ENCODE measurements around the gene CISD3.

DNA sequence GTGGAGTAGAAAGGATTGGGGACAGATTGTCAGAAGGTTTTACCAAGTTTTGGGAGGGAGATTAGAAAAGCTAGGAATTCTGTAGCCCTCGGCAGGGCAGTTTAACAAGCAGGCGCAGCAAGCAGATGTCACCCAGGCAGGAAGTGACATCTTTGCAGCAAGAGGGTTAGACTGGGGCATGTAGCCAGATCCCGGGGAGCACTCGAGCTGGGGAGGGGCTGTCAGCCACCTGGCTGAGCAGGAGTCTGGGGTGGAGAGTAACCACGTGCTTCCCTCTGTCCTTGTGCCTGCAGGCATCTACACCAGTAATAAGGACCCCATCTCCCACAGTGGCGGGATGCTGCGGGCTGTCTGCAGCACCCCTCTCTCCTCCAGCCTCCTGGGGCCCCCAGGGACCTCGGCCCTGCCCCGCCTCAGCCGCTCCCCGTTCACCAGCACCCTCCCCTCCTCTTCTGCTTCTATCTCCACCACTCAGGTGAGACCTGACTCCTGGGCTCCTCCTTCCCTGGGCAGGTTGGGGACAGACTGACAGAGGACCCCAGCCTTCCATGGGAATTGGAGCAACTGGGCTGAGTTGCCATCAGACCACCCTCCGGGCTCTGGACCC, 12.9 kb upstream of the CISD3 start:
- TF ChIP-seq CTCF (IDR thresholded peaks at IDR 0.05; ENCODE audit: low read length) (no peak), EZH2 (IDR thresholded peaks at IDR 0.05; ENCODE audit: borderline replicate concordance, low read length) (no peak)

Data from OCI-LY1 (cell line).